Liver (tissue), 3 donors: ENCODE measurements around the gene PSMC6.

ENCODE experiments used
- GABPA ChIP-seq, 2 donors: IDR thresholded peaks in 1 of 2; conservative IDR thresholded peaks in 1 of 2; 2 replicates each; pipeline ENCODE4 v1.6.1; 2016; ENCODE audit warnings: antibody characterized with exemption in 2 of 2, mild to moderate bottlenecking in 1 of 2, moderate library complexity in 1 of 2
- HNF4A ChIP-seq, 2 donors: conservative IDR thresholded peaks; 2 replicates each; pipeline ENCODE4 v1.6.1; 2016; ENCODE audit warnings: antibody characterized with exemption in 2 of 2, mild to moderate bottlenecking in 2 of 2
- JUND ChIP-seq, 2 donors: IDR thresholded peaks; 2 replicates each; pipeline ENCODE4 v1.6.1; 2016; ENCODE audit warnings: antibody characterized with exemption in 2 of 2
- SP1 ChIP-seq: IDR thresholded peaks from 2 replicates; pipeline ENCODE4 v1.6.1; 2018; ENCODE audit warnings: antibody characterized with exemption, mild to moderate bottlenecking
- TAF1 ChIP-seq: conservative IDR thresholded peaks from 2 replicates; pipeline ENCODE4 v1.6.1; 2016; ENCODE audit warnings: antibody characterized with exemption, mild to moderate bottlenecking
- YY1 ChIP-seq: IDR thresholded peaks from 2 replicates; pipeline ENCODE4 v1.6.1; 2016; ENCODE audit warnings: antibody characterized with exemption, mild to moderate bottlenecking
- TF ChIP-seq, protein P1 (sequence below): fragments of 150-350 bp; IDR thresholded peaks from 2 replicates; pipeline ENCODE4 v1.5.1; 2017; ENCODE audit warnings: improper control_type of control experiment, low read depth, low read length; ENCODE audit not compliant: missing input control
- TF ChIP-seq, protein P2 (sequence below): IDR thresholded peaks from 2 replicates; pipeline ENCODE4 v1.6.1; 2016; ENCODE audit warnings: antibody characterized with exemption
- TF ChIP-seq, protein P3 (sequence below): IDR thresholded peaks from 2 replicates; pipeline ENCODE4 v1.6.1; 2016; ENCODE audit warnings: antibody characterized with exemption, mild to moderate bottlenecking
- TF ChIP-seq, protein P4 (sequence below): IDR thresholded peaks from 2 replicates; pipeline ENCODE4 v1.6.1; 2016; ENCODE audit warnings: antibody characterized with exemption
- TF ChIP-seq, protein P5 (sequence below): IDR thresholded peaks from 2 replicates; pipeline ENCODE4 v1.6.1; 2016; ENCODE audit warnings: antibody characterized with exemption
- donor health status: healthy.
- donor health status: healthy.

DNA sequence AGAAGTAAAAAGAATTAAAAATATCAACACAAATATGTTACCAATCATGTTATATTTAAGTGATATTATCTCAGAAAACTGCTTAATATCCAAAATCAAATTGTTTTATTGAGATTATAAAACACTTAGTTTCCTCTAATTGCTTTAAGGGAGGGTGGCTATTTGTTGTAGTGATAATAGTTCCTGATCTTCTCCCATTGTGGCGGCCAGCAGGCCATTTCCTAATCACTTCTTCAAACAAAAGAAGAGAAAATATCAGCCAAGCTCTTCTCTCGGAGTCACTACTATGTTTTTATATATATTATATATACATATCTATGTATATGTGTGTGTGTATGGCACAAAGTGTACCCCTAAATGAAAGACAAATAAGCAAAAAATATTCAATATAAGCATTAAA is 43.1 kb upstream of the PSMC6 start:
- TF ChIP-seq, protein P1, sequence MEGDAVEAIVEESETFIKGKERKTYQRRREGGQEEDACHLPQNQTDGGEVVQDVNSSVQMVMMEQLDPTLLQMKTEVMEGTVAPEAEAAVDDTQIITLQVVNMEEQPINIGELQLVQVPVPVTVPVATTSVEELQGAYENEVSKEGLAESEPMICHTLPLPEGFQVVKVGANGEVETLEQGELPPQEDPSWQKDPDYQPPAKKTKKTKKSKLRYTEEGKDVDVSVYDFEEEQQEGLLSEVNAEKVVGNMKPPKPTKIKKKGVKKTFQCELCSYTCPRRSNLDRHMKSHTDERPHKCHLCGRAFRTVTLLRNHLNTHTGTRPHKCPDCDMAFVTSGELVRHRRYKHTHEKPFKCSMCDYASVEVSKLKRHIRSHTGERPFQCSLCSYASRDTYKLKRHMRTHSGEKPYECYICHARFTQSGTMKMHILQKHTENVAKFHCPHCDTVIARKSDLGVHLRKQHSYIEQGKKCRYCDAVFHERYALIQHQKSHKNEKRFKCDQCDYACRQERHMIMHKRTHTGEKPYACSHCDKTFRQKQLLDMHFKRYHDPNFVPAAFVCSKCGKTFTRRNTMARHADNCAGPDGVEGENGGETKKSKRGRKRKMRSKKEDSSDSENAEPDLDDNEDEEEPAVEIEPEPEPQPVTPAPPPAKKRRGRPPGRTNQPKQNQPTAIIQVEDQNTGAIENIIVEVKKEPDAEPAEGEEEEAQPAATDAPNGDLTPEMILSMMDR: no peak
- TF ChIP-seq, protein P2, sequence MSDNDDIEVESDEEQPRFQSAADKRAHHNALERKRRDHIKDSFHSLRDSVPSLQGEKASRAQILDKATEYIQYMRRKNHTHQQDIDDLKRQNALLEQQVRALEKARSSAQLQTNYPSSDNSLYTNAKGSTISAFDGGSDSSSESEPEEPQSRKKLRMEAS: no peak
- TF ChIP-seq, protein P3, sequence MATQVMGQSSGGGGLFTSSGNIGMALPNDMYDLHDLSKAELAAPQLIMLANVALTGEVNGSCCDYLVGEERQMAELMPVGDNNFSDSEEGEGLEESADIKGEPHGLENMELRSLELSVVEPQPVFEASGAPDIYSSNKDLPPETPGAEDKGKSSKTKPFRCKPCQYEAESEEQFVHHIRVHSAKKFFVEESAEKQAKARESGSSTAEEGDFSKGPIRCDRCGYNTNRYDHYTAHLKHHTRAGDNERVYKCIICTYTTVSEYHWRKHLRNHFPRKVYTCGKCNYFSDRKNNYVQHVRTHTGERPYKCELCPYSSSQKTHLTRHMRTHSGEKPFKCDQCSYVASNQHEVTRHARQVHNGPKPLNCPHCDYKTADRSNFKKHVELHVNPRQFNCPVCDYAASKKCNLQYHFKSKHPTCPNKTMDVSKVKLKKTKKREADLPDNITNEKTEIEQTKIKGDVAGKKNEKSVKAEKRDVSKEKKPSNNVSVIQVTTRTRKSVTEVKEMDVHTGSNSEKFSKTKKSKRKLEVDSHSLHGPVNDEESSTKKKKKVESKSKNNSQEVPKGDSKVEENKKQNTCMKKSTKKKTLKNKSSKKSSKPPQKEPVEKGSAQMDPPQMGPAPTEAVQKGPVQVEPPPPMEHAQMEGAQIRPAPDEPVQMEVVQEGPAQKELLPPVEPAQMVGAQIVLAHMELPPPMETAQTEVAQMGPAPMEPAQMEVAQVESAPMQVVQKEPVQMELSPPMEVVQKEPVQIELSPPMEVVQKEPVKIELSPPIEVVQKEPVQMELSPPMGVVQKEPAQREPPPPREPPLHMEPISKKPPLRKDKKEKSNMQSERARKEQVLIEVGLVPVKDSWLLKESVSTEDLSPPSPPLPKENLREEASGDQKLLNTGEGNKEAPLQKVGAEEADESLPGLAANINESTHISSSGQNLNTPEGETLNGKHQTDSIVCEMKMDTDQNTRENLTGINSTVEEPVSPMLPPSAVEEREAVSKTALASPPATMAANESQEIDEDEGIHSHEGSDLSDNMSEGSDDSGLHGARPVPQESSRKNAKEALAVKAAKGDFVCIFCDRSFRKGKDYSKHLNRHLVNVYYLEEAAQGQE: no peak
- TF ChIP-seq SP1: no peak
- TF ChIP-seq GABPA (IDR thresholded peaks at IDR 0.05 in 1 of 2, conservative IDR thresholded peaks at IDR 0.05 in 1 of 2): no peak
- TF ChIP-seq HNF4A (conservative IDR thresholded peaks at IDR 0.05): no peak
- TF ChIP-seq JUND (IDR thresholded peaks at IDR 0.05): no peak
- no peak for TF ChIP-seq TAF1
- TF ChIP-seq YY1: no peak
- TF ChIP-seq, protein P4, sequence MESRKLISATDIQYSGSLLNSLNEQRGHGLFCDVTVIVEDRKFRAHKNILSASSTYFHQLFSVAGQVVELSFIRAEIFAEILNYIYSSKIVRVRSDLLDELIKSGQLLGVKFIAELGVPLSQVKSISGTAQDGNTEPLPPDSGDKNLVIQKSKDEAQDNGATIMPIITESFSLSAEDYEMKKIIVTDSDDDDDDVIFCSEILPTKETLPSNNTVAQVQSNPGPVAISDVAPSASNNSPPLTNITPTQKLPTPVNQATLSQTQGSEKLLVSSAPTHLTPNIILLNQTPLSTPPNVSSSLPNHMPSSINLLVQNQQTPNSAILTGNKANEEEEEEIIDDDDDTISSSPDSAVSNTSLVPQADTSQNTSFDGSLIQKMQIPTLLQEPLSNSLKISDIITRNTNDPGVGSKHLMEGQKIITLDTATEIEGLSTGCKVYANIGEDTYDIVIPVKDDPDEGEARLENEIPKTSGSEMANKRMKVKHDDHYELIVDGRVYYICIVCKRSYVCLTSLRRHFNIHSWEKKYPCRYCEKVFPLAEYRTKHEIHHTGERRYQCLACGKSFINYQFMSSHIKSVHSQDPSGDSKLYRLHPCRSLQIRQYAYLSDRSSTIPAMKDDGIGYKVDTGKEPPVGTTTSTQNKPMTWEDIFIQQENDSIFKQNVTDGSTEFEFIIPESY: no peak
- TF ChIP-seq, protein P5, sequence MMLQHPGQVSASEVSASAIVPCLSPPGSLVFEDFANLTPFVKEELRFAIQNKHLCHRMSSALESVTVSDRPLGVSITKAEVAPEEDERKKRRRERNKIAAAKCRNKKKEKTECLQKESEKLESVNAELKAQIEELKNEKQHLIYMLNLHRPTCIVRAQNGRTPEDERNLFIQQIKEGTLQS: no peak
